Measurements from ENCODE around the gene GFOD1. TPM values are rescaled to one million over a fixed set of nuclear protein-coding genes. Genes with fewer than 3 reads are reported as not detected.

GFOD1 gene
- polyA plus RNA-seq, 12 donors = 2.1 to 8.9 (median 3.4) TPM; not detected in 1

DNA sequence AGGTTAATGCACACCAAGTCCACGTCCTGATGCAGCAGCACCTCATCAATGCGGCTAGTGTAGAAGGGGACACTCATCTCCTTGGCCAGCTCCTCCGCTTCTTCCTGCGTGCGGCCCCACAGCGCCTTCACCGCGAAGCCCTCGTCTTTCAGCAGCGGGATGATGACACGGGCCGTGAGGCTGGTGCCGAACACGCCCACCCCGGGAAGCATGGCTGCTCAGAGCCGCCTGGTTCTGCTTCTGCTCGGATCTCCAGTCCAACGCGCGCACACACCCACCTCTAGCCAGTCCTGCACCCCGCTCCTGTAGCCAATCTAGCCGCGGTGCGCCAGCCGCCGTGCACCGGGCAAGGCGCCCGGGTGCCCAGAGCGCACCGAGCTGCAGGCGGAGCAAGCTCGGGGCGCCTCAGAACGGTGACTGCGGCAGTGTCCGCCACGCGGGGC, 700 bp downstream of the GFOD1 start:
- peak; percentile 51 for DNase-seq

DNA sequence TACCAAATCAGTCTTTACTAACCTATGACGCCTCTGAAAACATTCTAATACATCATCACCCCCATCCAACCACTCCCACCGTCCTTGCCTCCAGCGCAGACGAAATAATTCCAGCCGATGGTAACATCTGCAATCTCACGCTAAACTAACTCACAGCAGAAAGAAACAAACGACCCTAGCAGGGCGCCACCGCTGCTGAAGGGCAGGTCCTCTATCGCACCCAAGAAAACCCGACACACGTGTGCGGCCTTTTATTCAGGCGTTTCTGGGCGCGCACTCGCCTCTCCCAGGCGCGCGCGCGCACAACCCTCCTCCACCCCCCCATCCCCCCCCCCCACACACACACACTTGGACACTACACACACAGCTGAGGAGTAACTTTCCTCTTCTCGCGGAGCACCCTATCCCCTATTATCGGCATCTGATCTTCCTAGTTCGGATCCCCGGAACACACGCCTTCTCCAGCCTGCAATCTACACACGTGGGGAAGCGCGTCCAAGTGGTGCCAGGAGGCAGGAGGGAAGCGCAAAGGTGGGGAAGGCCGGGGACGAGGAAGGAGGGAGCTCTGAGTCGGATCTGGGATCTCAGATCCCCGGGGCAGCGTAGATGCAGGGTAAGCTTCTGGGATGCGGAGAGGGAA, 1.4 kb downstream of the GFOD1 start:
- DNase-seq = peak; percentile 45

DNA sequence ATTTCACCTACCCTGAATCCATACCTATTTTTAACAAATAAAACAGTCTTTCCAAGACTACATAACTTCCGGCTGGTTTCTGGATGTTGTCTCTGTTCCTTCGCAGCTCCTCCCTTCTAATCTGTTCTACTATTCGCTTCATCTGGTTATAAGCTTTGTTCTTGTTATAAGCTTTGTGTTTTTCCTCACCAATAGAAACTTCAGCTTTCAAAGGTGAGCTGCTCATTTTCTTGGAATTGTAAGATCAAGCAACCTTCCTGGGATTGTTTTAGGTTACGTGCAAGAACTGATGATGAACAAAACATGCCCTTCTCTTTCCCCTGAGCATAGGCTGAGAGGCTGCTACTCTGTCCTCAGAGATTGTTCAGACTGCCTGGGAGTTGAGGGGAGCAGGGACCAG, 2.1 kb downstream of the GFOD1 start:
- DNase-seq = no peak

DNA sequence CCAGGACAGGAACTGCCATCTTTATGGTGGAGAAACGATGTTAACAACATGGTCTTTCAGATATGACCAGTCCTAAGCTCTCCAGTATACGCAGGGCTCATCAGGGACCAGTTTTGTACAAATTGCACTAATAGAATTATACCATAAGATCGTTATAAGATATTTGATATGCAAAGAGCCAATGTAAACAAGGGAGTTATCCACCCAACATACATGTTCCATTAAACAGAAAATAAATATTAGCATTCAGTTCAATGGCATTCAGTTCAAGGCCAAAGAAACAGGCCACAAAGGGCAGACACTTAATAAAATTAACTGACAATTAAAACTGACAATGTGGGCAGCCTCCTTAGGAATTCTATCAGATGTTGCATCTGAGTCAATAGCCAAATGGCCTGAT, 2.6 kb downstream of the GFOD1 start:
- no peak for DNase-seq

DNA sequence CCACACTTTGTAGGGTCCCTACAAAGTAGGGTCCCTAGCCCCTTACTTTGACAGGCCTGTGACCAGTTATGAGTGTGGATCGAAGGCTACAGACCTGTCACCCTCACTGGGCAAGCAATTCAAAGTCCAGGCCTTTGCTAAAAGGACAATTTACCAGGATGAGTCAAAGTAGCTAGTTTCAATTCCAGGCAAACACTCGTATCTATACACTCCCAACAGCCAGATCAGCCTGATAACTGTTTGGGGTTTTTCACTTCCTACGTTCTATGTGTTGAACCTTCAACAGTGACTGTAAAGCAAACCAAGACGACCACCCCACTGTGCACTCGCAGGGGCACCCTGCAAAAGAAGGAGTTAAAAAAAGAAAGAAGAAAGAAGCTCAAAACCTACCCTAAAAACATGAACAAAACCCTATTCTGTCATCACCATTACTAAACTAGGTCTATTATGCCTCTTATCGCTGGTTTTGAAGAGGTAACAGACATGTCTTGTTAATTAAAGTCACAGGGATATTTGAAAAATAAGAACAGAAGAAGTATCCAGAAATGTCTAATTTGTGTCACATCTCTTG, 3.2 kb downstream of the GFOD1 start:
- no peak for DNase-seq

DNA sequence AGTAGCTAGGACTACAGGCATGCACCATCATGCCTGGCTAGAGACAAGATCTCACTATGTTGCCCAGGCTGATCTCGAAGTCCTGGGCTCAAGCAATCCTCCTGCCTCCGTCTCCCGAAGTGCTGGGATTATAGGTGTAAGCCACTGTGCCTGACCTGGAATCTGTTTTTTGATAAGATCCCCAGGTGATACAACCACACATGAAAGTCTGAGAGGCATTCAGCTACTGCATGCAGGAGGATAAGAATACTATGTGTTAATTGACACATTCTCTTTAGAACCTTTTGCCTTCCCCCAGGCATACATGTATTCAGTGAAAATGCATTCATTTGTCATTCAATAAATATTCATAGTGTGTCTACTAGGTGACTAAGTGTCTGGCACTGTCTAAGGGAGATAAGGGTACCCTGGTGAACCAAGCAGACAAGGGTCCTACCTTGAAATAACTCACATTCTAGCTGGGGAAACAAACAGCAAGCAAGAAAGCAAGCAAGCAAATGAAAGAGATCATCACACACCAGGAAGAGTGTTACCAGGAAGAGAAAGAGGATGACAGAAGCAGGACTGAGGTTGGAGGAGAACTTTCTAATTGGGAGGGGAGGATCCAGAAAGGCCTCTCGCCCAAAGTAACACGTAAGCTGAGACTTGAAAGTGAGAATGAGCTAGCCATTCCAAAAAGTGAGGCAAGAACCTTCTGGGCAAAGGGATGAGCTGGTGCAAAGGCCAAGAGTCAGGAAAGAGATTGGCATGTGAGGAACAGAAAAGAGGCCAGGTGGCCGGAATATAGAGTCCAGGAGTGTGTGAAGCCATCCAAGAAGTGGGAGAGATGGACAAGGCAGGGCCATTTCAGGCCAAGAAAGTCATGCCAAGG, 6.5 kb downstream of the GFOD1 start:
- DNase-seq = no peak

DNA sequence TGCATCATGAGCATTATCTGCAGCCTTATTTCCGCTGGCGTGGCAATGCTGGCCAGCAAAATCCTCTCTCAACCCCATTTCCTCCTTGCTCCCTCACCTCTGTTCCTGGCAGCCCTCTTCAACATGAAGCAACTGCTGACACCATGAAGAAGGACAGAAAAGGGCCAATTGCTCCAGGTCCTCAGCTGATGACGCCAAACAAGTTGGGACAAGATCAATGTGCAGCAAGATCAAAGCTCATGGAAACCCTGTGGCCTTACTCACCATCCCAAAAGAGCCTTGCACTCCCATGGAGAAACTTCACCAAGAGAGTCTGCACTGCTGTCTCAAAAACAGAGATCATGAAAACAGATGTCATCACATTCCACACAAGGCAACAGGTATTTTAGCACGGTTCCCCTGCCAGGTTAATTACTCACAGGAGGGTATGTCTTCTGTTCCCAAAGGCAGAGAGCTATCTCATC, 7.4 kb downstream of the GFOD1 start:
- DNase-seq = no peak

DNA sequence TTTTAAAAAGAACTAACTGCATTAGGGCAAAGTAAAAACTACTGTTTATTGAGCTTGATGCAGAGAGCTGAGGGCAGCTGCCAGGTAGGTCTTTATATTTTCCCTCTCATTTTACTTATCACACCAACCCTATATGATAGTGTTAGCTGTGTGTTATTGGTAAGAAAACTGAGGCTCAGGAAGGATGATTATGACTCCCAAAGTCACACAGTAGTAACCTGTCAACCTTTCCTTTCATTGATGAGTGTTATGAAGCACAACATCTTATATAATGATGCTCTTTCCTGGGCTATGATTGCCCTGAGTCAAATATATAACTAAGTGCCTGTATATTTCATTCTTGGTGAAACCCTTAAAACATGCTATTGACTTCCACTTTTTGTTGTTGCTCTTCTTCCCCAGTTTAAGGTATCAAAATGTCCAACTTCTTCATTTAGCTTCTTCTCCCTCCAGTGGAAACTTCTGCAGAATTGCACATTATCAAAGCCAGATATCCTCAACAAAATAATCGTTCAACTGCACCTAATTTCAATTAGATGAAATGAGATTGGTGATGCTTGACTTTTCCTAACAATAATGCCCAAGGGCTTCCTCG, 8.1 kb downstream of the GFOD1 start:
- no peak for DNase-seq

DNA sequence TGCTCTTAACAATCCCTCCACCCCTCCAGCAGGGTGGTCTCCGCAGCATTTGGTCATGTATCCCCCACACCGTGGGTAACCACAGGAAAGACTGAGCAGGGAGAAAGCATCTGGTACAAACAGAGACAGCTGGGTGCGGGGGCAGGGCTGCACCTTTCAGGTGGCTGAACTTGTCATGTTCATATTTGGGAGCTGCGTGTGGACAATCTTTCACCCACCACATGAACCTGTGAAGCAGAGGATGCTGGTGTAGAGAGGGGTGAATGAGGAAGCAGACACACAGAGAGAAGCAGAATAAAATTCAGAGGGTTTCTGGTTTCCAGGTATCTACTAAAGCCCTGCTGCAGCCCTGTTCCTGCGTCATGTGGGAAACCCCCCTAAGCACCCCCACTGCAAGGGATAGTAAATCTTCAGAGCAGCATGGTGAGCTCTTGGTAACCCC, 8.9 kb downstream of the GFOD1 start:
- no peak for DNase-seq

DNA sequence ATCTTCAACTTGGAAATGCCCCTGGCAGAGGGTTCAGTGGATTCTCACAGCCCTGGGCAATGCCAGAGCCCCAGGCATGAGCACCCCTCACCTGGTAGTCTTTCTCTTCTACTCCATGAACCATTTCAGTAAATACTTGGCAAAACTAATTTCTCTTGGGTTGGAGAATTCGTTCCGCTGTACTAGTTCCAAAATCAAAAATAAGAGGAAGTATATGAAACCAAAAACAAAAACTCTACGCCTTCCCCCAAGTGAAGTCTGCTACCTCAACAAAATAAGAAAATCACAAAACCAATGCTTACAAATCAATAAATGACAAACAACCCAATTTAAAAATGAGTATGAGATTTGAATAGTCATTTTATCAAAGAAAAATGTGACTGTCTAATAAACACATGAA, 12.6 kb downstream of the GFOD1 start:
- no peak for DNase-seq

DNA sequence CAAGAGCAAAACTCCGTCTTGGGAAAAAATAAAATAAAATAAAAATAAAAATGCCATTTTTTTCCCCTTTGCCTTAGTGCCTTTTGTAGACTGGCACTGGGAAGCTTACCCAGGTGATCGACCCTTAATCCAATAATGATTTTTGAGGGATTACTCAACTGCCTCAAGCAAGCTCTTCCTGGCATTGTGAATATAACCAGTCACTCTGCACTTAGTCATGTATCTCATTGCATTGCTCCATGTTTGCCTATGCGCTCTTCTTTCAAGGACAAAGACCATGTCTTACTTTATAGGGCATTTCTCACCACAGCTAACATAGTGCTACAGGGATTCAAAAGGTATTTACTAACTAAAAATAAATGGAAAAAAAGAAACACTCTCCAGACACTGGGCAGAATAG, 13.0 kb downstream of the GFOD1 start:
- no peak for DNase-seq

DNA sequence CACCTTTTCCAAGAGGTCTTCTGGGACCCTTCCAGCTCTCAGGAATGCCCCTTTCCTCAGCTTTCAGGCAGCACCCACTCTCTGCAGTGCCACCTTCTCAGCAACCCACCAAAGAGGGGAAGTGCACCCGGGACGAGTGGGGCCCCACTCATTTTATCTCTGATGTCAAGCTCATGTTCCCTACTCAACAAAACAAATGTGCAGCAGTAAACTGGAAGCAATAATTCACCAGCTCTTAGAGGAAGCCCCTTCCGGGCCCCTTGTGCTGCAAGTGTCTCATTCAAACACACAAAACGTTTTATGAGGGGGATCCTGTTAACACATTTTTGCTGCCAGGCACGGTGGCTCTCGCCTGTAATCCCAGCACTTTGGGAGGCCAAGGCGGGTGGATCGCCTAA, 13.6 kb downstream of the GFOD1 start:
- DNase-seq = no peak

DNA sequence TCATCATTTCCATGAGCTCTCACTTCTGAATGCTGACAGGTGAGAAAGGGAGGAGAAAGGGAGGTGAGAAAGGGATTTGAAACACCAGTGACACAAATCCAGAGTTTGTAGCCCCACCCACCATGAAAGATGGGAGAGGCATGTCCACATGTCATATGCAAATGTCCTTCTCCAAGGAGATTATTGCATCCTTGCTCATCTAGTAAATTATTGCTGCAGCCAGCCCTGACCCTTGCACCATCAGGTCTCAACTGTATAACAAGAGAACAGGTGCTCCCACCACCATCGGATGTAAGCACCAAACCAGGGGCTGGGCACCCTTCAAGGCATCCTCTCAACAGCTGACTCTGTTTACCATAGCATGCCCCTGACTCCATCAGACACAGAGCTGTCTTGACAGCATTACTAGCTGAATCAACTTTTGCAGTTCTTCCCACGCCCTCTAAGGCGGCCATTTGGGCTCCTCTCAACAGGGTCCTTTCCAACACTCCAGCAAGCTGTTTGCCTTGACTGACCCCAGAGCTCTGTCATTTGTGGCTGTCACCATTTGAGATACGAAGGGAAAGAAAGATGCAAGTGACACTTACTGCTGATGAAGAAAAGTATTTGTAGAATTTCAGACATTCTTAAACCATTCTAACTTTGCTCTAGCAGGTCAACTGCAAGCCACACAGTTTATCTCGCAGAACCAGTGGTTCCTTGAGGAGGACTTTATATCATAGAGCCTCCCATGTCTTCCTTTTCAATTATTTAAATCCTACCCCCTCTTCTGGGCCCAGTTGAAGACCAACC, 14.2 kb downstream of the GFOD1 start:
- no peak for DNase-seq

DNA sequence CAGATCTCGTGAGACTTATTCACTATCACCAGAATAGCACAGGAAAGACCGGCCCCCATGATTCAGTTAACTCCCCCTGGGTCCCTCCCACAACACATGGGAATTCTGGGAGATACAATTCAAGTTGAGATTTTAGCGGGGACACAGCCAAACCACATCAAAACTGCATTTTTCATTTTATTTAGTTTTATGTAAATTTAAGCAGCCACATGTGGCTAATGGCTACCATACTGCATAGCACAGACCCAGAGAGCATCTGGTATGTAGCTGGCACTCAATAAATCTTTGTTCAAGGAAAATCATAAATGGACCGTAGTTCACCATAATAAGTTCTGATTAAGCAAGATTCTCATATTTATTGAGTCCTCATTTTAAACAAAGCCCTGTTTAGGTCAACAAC, 15.3 kb downstream of the GFOD1 start:
- no peak for DNase-seq

DNA sequence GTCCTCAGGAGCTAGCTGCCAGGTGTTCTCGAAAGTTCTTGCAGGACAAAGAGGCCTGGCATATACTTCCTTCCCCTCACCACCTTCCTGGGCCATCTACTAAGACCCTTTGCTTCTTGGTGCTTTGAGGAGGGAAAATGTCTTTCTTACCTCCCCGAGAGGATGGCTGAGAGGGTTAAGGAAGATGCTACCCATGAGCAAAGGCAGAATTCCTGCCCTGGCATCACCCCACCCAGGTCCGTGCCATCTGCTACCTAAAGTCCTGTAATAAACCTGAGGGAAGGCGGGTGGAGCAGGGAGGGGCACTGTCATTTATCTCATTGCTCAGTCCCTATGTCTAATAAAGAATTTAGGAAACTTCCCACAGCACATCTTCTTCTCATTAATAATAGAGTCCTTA, 16.2 kb downstream of the GFOD1 start:
- no peak for DNase-seq

DNA sequence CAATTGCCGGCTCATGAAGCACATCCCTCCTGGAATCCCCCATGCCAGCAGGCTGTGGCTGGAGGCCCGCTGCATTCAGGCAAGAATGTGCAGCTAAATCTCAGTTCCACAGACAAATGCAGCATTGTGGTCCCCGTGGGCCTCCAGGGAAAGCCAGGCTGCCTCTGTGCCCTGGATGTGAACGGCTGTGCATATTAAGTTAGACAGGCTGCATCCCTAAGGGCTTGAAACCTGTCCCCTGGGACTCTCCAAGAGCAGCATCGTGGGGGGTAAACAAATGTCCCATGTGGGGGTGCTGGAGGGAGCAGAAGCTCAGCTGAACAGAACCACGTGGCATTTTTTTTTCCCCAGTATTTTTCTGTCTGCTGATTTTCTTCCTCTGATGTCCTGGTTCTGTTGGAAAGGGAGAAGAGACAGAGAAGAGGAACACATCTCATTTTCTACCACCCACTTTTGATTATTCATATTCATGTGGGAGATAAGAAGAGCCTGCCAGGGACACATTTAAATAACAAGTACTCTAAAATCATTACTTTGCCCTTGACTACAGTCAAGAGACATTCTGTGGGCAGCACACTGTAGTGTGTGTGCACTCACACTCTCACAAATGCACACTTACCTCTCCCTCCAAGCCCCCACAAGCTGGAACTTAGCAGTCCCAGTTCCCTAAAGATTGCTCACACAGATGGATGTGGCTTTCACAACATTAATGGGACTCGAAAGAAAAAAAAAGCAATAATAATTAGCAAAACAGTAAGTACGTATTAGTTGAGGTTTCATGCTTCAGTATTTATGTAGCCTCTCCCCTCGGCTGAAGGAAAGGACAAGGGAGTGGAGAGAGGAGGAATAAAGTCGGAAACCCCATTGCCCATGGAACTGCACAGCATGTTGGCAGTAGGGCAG, 16.9 kb downstream of the GFOD1 start:
- no peak for DNase-seq

DNA sequence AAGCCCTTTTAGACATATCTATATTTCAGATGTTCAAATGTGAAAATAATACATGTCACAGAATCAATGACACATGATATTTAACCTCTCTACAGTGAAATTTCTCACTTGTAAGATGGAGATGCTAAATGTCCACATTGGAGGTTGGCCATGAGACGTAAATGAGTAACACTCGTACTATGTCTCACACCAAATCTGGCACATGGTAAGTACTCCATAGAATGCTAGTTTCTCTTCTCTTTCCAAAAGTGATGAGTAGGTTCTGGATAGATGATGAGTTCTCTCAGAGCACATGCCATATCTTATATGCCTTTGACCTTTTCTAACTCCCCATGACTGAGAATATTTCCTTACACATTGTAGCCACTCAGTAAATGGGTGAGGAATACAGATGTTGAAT, 17.7 kb downstream of the GFOD1 start:
- DNase-seq = no peak

DNA sequence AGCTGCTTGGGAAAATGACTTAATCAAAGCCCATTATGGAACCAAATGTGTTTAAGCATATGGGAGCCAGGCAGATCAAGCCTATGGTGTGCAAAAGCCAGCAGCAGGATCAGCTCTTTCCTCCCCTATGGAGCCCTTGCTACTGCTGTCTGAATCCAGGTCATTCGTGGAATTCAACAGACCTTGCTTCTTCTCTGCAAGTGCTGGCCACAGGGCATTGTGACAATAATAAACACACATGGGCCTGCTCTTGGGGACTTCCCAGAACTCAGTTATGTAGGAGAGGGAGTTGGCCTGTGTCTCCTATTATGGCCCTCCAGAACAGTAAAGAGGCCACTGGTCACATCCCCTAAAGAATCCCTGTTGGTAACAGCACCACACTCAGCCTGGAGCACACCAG, 18.6 kb downstream of the GFOD1 start:
- no peak for DNase-seq

DNA sequence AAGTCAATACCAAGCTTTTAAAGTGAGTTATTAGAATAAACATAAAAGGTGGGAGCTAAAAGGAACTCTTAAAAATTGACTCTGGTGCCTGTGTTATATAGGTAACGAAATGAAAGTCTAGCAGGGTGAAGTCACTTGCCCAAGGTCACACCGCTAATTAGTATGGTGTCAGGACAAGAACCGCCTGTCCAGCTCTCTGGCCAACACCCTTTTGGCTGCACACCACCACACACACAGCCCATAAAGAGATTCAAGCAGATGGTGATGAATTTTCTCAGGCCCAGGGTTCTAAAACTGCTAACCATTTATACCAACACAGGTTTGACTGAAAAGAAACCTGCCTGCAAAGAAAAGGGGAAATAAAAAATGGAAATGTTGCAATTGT, 20.2 kb downstream of the GFOD1 start:
- DNase-seq = no peak

Measured in muscle of arm (tissue), 12 donors.